HG03565 (cell line): ENCODE measurements around the gene IHH.

Source experiments
- ATAC-seq: cut with Tn5 transposase; IDR thresholded peaks from one replicate; pipeline ENCODE4 v1.9.1; 2021; ENCODE audit warnings: mild to moderate bottlenecking, moderate library complexity; ENCODE audit not compliant: unreplicated experiment

Gene IHH

GRCh38 chr2:219020604-219021365, 39.9 kb downstream of the IHH start:
- ATAC-seq, result no peak

DNA sequence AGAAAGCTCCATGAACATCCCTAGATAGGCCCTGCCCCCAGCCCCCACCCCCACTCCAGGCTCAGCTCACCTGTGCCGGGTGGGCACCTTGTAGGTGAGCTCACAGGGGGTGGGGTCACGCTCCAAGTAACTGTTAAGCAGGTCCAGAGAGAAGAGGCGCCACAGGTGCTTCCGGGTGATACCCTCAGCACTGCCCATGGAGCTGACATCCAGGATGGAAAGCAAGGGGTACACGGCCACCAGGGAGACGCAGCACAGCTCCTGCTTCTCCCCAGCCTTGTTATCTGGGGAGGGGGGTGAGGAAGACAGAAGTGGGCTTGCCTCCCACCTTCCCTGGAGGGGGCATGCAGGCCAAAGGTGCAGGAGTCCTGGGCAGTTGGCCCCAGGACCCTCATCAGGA, 41.3 kb downstream of the IHH start:
- ATAC-seq, result no peak

- ATAC-seq, result no peak
Observed at GRCh38 chr2:219018726-219019125, 42.0 kb downstream of the IHH start.

- no peak for ATAC-seq
Observed at GRCh38 chr2:219018286-219018685, 42.4 kb downstream of the IHH start.

DNA sequence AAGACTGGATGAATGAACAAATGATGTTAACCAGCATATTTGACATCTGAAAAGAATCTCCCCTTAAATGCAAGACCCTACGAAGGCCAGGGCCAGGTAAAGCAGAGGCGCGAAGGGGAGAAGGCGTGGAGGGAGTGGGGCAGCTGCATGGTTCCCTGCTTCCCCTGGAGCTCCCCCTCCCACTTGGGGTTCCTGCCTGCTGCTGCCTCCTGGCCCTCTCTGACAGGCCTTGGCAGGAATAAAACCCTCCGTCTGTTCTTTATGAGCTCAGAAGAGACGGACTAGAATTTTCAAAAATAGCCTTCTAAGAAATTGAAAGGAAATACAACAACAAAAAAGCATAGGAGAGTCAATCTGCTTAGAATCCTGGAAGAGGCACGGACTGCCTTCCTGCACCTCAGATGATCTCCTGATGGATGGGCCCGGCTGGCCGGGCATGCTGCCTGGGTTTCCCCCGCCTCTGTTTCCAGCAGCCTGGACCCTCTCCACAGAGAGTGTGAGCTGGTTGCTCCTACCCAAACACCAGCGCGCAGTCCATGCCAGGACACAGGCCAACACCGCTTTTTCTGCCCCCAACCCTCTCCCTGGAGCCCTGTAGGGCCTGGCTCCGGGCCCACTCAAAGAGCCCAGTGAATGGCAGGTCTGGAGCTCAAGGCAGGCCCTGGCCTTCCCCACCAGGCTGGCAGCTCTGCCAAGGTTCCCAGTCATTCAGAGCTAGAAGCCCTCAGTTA, 43.4 kb downstream of the IHH start:
- ATAC-seq, result no peak

DNA sequence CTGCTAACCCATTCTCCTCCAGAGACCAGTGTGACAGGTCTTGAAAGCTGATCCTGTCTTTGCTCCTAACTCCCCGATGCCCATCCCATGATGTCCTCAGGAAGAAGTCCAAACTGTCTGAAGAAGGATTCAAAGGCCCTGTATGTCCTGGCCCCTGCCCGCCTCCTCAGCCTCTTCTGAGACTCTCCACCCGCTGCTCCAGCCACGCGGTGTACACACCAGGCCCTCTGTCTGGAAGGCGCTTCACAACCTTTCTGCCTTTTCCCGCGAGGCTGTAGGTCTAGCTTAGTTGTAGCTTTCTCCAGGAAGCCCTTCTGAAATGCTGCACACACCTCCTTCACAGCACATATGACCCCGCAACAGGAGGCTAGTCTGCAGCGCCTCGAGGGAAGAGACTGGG, 44.0 kb downstream of the IHH start:
- no peak for ATAC-seq

- ATAC-seq, result no peak
Observed at GRCh38 chr2:219010873-219011272, 49.8 kb downstream of the IHH start.

DNA sequence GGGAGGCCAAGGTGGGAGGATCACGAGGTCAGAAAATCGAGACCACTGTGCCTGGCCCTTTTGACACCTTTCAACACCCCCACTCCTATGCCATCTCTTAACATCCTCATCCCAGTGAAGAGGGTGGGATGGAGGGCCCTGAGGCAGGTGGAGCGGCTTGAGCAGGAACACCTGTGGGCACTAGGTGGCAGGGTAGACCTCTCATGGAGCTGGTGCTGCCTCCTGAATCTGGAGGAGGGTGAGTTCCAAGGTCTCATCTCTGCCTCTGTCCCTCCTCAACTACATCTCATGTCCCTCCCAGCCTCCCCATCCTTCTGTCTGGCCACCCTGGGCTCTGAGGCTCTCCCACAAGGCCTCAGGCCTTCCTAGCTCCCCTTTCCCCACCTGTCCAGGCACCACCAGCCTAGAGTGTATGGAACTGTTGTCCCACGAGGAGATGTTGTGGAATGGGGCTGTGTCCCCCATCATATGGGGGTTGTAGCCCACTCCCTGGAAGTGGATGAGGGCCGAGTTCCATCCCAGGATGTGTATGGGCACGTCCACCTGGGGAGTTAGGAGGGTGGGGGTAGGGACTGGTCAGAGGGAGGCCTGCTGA, 50.5 kb downstream of the IHH start:
- no peak for ATAC-seq

- ATAC-seq, result no peak
Observed at GRCh38 chr2:219009294-219009693, 51.4 kb downstream of the IHH start.
